ENCODE results near the gene CLDN18.

CLDN18 gene

GRCh38 chr3:138005627-138006026 is 4.3 kb upstream of the CLDN18 start:
- H3K36me3 Mint-ChIP-seq (ENCODE audit: insufficient read depth) = no peaks in the 10 kb centered on the region
- H3K27ac Mint-ChIP-seq = no peak overlapping the region
- DNase-seq (no peak), ATAC-seq (replicated peaks) (no peak)
- H3K27me3 Mint-ChIP-seq = peaks cover 0 to 7% of the 10 kb centered on the region in 2 donors
- H3K4me3 Mint-ChIP-seq = no peak overlapping the region
- no peaks in the 10 kb centered on the region for H3K9me3 Mint-ChIP-seq
- no peaks in the 10 kb centered on the region for H3K4me1 Mint-ChIP-seq (ENCODE audit: low read depth in 2 of 2)

- H3K4me3 Mint-ChIP-seq = no peak overlapping the region
- H3K27ac Mint-ChIP-seq = no peak overlapping the region
- DNase-seq = no peak
- no peaks in the 10 kb centered on the region for H3K27me3 Mint-ChIP-seq
- ATAC-seq (replicated peaks) = no peak
- H3K9me3 Mint-ChIP-seq = no peaks in the 10 kb centered on the region
- no peaks in the 10 kb centered on the region for H3K4me1 Mint-ChIP-seq (ENCODE audit: low read depth in 2 of 2)
- H3K36me3 Mint-ChIP-seq (ENCODE audit: insufficient read depth) = no peaks in the 10 kb centered on the region
These were observed 2.1 kb upstream of the CLDN18 start for GRCh38 chr3:138007898-138008297.

GRCh38 chr3:138010273-138010590 is 267 bp downstream of the CLDN18 start:
- no peak overlapping the region for H3K27ac Mint-ChIP-seq
- no peaks in the 10 kb centered on the region for H3K36me3 Mint-ChIP-seq (ENCODE audit: insufficient read depth)
- no peaks in the 10 kb centered on the region for H3K9me3 Mint-ChIP-seq
- H3K4me3 Mint-ChIP-seq = no peak overlapping the region
- ATAC-seq (replicated peaks) = no peak
- no peaks in the 10 kb centered on the region for H3K27me3 Mint-ChIP-seq
- H3K4me1 Mint-ChIP-seq (ENCODE audit: low read depth in 2 of 2) = no peaks in the 10 kb centered on the region
- DNase-seq = no peak

- H3K9me3 Mint-ChIP-seq = no peaks in the 10 kb centered on the region
These were observed 1.8 kb downstream of the CLDN18 start for GRCh38 chr3:138011722-138012121.

GRCh38 chr3:138012526-138012925 is 2.6 kb downstream of the CLDN18 start:
- Mint-ChIP-seq H3K4me1 (ENCODE audit: low read depth in 2 of 2) (no peaks in the 10 kb centered on the region), H3K36me3 (ENCODE audit: insufficient read depth) (no peaks in the 10 kb centered on the region), H3K27ac (no peak overlapping the region), H3K9me3 (no peaks in the 10 kb centered on the region), H3K4me3 (no peak overlapping the region), H3K27me3 (no peaks in the 10 kb centered on the region)
- DNase-seq (no peak), ATAC-seq (replicated peaks) (no peak)

More at GRCh38 chr3:138011722-138012121, 1.8 kb downstream of the CLDN18 start:
- Mint-ChIP-seq H3K4me3 (no peak overlapping the region), H3K4me1 (ENCODE audit: low read depth in 2 of 2) (no peaks in the 10 kb centered on the region), H3K27me3 (no peaks in the 10 kb centered on the region), H3K36me3 (ENCODE audit: insufficient read depth) (no peaks in the 10 kb centered on the region), H3K27ac (no peak overlapping the region)
- no peak for DNase-seq
- no peak for ATAC-seq (replicated peaks)

GRCh38 chr3:138016065-138016464 is 6.1 kb downstream of the CLDN18 start:
- DNase-seq (no peak), ATAC-seq (replicated peaks) (no peak)
- Mint-ChIP-seq H3K9me3 (no peaks in the 10 kb centered on the region), H3K36me3 (ENCODE audit: insufficient read depth) (no peaks in the 10 kb centered on the region), H3K4me1 (ENCODE audit: low read depth in 2 of 2) (no peaks in the 10 kb centered on the region), H3K27ac (no peak overlapping the region), H3K27me3 (no peaks in the 10 kb centered on the region), H3K4me3 (no peak overlapping the region)

- H3K4me1 Mint-ChIP-seq (ENCODE audit: low read depth in 2 of 2) = no peaks in the 10 kb centered on the region
- H3K9me3 Mint-ChIP-seq = no peaks in the 10 kb centered on the region
- H3K27ac Mint-ChIP-seq = no peak overlapping the region
- ATAC-seq (replicated peaks) (no peak), DNase-seq (no peak)
- H3K4me3 Mint-ChIP-seq = no peak overlapping the region
- no peaks in the 10 kb centered on the region for H3K36me3 Mint-ChIP-seq (ENCODE audit: insufficient read depth)
- peaks cover 0 to under 1% of the 10 kb centered on the region in 2 donors for H3K27me3 Mint-ChIP-seq
These were observed 9.5 kb downstream of the CLDN18 start for GRCh38 chr3:138019281-138020069.

GRCh38 chr3:138023754-138024153 is 13.8 kb downstream of the CLDN18 start:
- Mint-ChIP-seq H3K36me3 (ENCODE audit: insufficient read depth) (no peaks in the 10 kb centered on the region), H3K9me3 (no peaks in the 10 kb centered on the region), H3K4me3 (no peak overlapping the region), H3K27ac (no peak overlapping the region), H3K4me1 (ENCODE audit: low read depth in 2 of 2) (no peaks in the 10 kb centered on the region), H3K27me3 (peaks cover 7 to 21% of the 10 kb centered on the region in 2 donors)
- DNase-seq = no peak
- no peak for ATAC-seq (replicated peaks)

GRCh38 chr3:138025553-138025952 is 15.6 kb downstream of the CLDN18 start:
- ATAC-seq (replicated peaks) = no peak
- H3K9me3 Mint-ChIP-seq = no peaks in the 10 kb centered on the region

GRCh38 chr3:138027821-138028220 is 17.9 kb downstream of the CLDN18 start:
- H3K4me3 Mint-ChIP-seq = no peak overlapping the region
- H3K27ac Mint-ChIP-seq = no peak overlapping the region
- no peaks in the 10 kb centered on the region for H3K36me3 Mint-ChIP-seq (ENCODE audit: insufficient read depth)
- DNase-seq (no peak), ATAC-seq (replicated peaks) (no peak)
- no peaks in the 10 kb centered on the region for H3K9me3 Mint-ChIP-seq
- peaks cover 9 to 25% of the 10 kb centered on the region in 2 donors for H3K27me3 Mint-ChIP-seq
- H3K4me1 Mint-ChIP-seq (ENCODE audit: low read depth in 2 of 2) = no peaks in the 10 kb centered on the region

More at GRCh38 chr3:138025553-138025952, 15.6 kb downstream of the CLDN18 start:
- Mint-ChIP-seq H3K4me3 (no peak overlapping the region), H3K27me3 (peaks cover 7 to 21% of the 10 kb centered on the region in 2 donors), H3K27ac (no peak overlapping the region), H3K4me1 (ENCODE audit: low read depth in 2 of 2) (no peaks in the 10 kb centered on the region), H3K36me3 (ENCODE audit: insufficient read depth) (no peaks in the 10 kb centered on the region)
- no peak for DNase-seq

- H3K4me3 Mint-ChIP-seq = no peak overlapping the region
- ATAC-seq (replicated peaks) (no peak), DNase-seq (no peak)
- H3K36me3 Mint-ChIP-seq (ENCODE audit: insufficient read depth) = no peaks in the 10 kb centered on the region
- H3K4me1 Mint-ChIP-seq (ENCODE audit: low read depth in 2 of 2) = no peaks in the 10 kb centered on the region
- H3K27me3 Mint-ChIP-seq = peaks cover 23 to 30% of the 10 kb centered on the region in 2 donors
- no peaks in the 10 kb centered on the region for H3K9me3 Mint-ChIP-seq
- H3K27ac Mint-ChIP-seq = no peak overlapping the region
These were observed 20.8 kb downstream of the CLDN18 start for GRCh38 chr3:138030734-138031280.

- H3K4me3 Mint-ChIP-seq = no peak overlapping the region
- H3K9me3 Mint-ChIP-seq = no peaks in the 10 kb centered on the region
- no peak overlapping the region for H3K27ac Mint-ChIP-seq
- no peak for DNase-seq
- ATAC-seq (replicated peaks) = no peak
- H3K27me3 Mint-ChIP-seq = peaks cover 19 to 23% of the 10 kb centered on the region in 2 donors
- H3K36me3 Mint-ChIP-seq (ENCODE audit: insufficient read depth) = no peaks in the 10 kb centered on the region
- no peaks in the 10 kb centered on the region for H3K4me1 Mint-ChIP-seq (ENCODE audit: low read depth in 2 of 2)
These were observed 21.6 kb downstream of the CLDN18 start for GRCh38 chr3:138031536-138031935.

GRCh38 chr3:138032567-138032966 is 22.6 kb downstream of the CLDN18 start:
- DNase-seq = no peak
- Mint-ChIP-seq H3K27me3 (peaks cover 22 to 33% of the 10 kb centered on the region in 2 donors), H3K4me3 (no peak overlapping the region), H3K27ac (no peak overlapping the region), H3K9me3 (no peaks in the 10 kb centered on the region), H3K36me3 (ENCODE audit: insufficient read depth) (no peaks in the 10 kb centered on the region), H3K4me1 (ENCODE audit: low read depth in 2 of 2) (no peaks in the 10 kb centered on the region)
- no peak for ATAC-seq (replicated peaks)

- Mint-ChIP-seq H3K27me3 (peaks cover 28 to 40% of the 10 kb centered on the region in 2 donors), H3K27ac (no peak overlapping the region), H3K4me1 (ENCODE audit: low read depth in 2 of 2) (no peaks in the 10 kb centered on the region), H3K36me3 (ENCODE audit: insufficient read depth) (no peaks in the 10 kb centered on the region), H3K9me3 (no peaks in the 10 kb centered on the region), H3K4me3 (no peak overlapping the region)
- DNase-seq (no peak), ATAC-seq (replicated peaks) (no peak)
These were observed 23.3 kb downstream of the CLDN18 start for GRCh38 chr3:138033202-138033691.
